WERI-Rb-1 (cell line): ENCODE measurements around the gene RPTOR.

Experiments
- DNase-seq: peaks from one replicate; pipeline ENCODE4 v3.0.0-alpha.2; 2020
- H3K27ac ChIP-seq: fragments of 250-450 bp; sonication (Bioruptor Pico); 2 replicates; pipeline ENCODE4 v1.5.1; 2020; ENCODE audit warnings: mild to moderate bottlenecking, moderate library complexity
- H3K27me3 ChIP-seq: fragments of 250-450 bp; sonication (Bioruptor Pico); 2 replicates; pipeline ENCODE4 v1.5.1; 2021; ENCODE audit warnings: mild to moderate bottlenecking, low read depth, moderate library complexity; ENCODE audit not compliant: insufficient read depth, severe bottlenecking
- H3K36me3 ChIP-seq: fragments of 250-450 bp; sonication (Bioruptor Pico); 2 replicates; pipeline ENCODE4 v1.5.1; 2020; ENCODE audit warnings: mild to moderate bottlenecking, moderate library complexity
- H3K4me3 ChIP-seq: 2 replicates; pipeline ENCODE4 v1.5.1; 2011; ENCODE audit warnings: low read depth, mild to moderate bottlenecking, control low read depth, low read length
- H3K9me3 ChIP-seq: fragments of 250-450 bp; sonication (Bioruptor Pico); 2 replicates; pipeline ENCODE4 v1.5.1; 2021; ENCODE audit warnings: mild to moderate bottlenecking, moderate library complexity; ENCODE audit not compliant: severe bottlenecking
- CTCF ChIP-seq: IDR thresholded peaks from 2 replicates; pipeline ENCODE4 v1.5.1; 2011; ENCODE audit warnings: low read depth, mild to moderate bottlenecking, control low read depth, inconsistent platforms, low read length

The RPTOR gene

GRCh38 chr17:80599546-80600305 lies 55.1 kb downstream of the RPTOR start:
- TF ChIP-seq CTCF: no peak
- no peak overlapping the region; the same call in 1 of the 2 replicates for H3K4me3 ChIP-seq
- H3K36me3 ChIP-seq: peaks cover 7% of the 10 kb centered on the region
- DNase-seq: peak; percentile 89
- H3K27ac ChIP-seq: peak overlapping the region; percentile 80
- H3K27me3 ChIP-seq: no peaks in the 10 kb centered on the region
- H3K9me3 ChIP-seq: peaks cover 6% of the 10 kb centered on the region

GRCh38 chr17:80601146-80601545 lies 56.5 kb downstream of the RPTOR start:
- H3K4me3 ChIP-seq: no peak overlapping the region
- H3K27ac ChIP-seq: peak overlapping the region; percentile 80
- peaks cover 7% of the 10 kb centered on the region for H3K36me3 ChIP-seq
- no peak for DNase-seq
- peaks cover 6% of the 10 kb centered on the region for H3K9me3 ChIP-seq
- no peaks in the 10 kb centered on the region for H3K27me3 ChIP-seq
- no peak for TF ChIP-seq CTCF

- Histone ChIP-seq H3K4me3 (no peak overlapping the region), H3K27ac (peak overlapping the region; percentile 30), H3K27me3 (no peaks in the 10 kb centered on the region), H3K36me3 (peaks cover 7% of the 10 kb centered on the region), H3K9me3 (peaks cover 4% of the 10 kb centered on the region)
- no peak for TF ChIP-seq CTCF
- DNase-seq: no peak
Measured at GRCh38 chr17:80603396-80603795, 58.8 kb downstream of the RPTOR start.

GRCh38 chr17:80604009-80604669 lies 59.5 kb downstream of the RPTOR start:
- no peak for TF ChIP-seq CTCF
- H3K27me3 ChIP-seq: no peaks in the 10 kb centered on the region
- H3K4me3 ChIP-seq: no peak overlapping the region
- no peak for DNase-seq
- H3K36me3 ChIP-seq: peaks cover 7% of the 10 kb centered on the region
- peak overlapping the region; percentile 30; the same call in 1 of the 2 replicates for H3K27ac ChIP-seq
- peaks cover 4% of the 10 kb centered on the region for H3K9me3 ChIP-seq

GRCh38 chr17:80604670-80605010 lies 60.0 kb downstream of the RPTOR start:
- no peak for DNase-seq
- Histone ChIP-seq H3K27ac (no peak overlapping the region), H3K36me3 (peaks cover 7% of the 10 kb centered on the region), H3K4me3 (no peak overlapping the region), H3K27me3 (no peaks in the 10 kb centered on the region), H3K9me3 (peaks cover 8% of the 10 kb centered on the region)
- TF ChIP-seq CTCF: no peak
